Osteocyte (in vitro differentiated cells): ENCODE results near the gene RFX2. TPM values are rescaled to one million over a fixed set of nuclear protein-coding genes. Genes with fewer than 3 reads are reported as not detected.

Experiments used
- DNase-seq: peaks from one replicate; pipeline ENCODE4 v3.0.0; 2021; ENCODE audit warnings: mixed read lengths; ENCODE audit not compliant: unreplicated experiment; ENCODE audit errors: extremely low spot score
- H3K27ac Mint-ChIP-seq: one replicate; pipeline ENCODE4 v1.8.0; 2021; ENCODE audit warnings: mild to moderate bottlenecking, mixed read lengths; ENCODE audit not compliant: unreplicated experiment
- H3K27me3 Mint-ChIP-seq: one replicate; pipeline ENCODE4 v1.8.0; 2021; ENCODE audit warnings: mixed read lengths; ENCODE audit not compliant: unreplicated experiment
- H3K36me3 Mint-ChIP-seq: one replicate; pipeline ENCODE4 v1.8.0; 2021; ENCODE audit warnings: mixed read lengths; ENCODE audit not compliant: unreplicated experiment
- H3K4me1 Mint-ChIP-seq: one replicate; pipeline ENCODE4 v1.8.0; 2021; ENCODE audit warnings: mixed read lengths; ENCODE audit not compliant: unreplicated experiment
- H3K4me3 Mint-ChIP-seq: one replicate; pipeline ENCODE4 v1.8.0; 2021; ENCODE audit warnings: mild to moderate bottlenecking, moderate library complexity, mixed read lengths; ENCODE audit not compliant: unreplicated experiment
- H3K9me3 Mint-ChIP-seq: one replicate; pipeline ENCODE4 v1.8.0; 2021; ENCODE audit warnings: mixed read lengths; ENCODE audit not compliant: unreplicated experiment
- total RNA-seq: library from RNA; stranded (reverse); gene quantifications from 2 replicates; pipeline ENCODE4 v1.2.1, GENCODE V29; 2021
- TF ChIP-seq, protein P1 (sequence below): fragments of 200-600 bp; sonication (generic); IDR thresholded peaks from 2 replicates; pipeline ENCODE4 v1.5.0; 2021; ENCODE audit warnings: antibody characterized with exemption, mild to moderate bottlenecking, moderate library complexity

RFX2 gene
- total RNA-seq, 1 donor from 2014 or later, result 5.3 TPM

DNA sequence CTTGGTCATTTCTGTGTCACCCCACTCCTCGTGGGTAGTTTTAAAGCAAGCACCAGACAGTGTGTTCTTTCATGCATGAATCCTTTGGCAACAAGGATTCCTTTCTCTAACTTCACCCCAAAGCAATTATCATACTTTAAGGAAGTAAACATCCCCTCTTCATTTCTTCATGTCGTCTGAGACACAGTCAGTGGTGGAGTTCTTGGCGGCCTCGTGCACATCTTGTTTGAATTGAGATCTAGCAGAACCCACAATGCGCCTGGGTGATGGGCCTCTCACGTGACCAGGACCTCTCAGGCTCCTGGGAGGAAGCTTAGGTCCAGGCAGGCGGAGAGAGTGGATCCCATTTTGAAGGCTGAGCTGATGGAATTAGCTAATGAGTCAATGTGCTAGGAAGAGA, 27.8 kb upstream of the RFX2 start:
- Mint-ChIP-seq H3K4me1 (no peaks in the 10 kb centered on the region), H3K9me3 (peaks cover 5% of the 10 kb centered on the region), H3K4me3 (no peak overlapping the region), H3K27ac (no peak overlapping the region), H3K36me3 (no peaks in the 10 kb centered on the region), H3K27me3 (no peaks in the 10 kb centered on the region)
- TF ChIP-seq, protein P1, sequence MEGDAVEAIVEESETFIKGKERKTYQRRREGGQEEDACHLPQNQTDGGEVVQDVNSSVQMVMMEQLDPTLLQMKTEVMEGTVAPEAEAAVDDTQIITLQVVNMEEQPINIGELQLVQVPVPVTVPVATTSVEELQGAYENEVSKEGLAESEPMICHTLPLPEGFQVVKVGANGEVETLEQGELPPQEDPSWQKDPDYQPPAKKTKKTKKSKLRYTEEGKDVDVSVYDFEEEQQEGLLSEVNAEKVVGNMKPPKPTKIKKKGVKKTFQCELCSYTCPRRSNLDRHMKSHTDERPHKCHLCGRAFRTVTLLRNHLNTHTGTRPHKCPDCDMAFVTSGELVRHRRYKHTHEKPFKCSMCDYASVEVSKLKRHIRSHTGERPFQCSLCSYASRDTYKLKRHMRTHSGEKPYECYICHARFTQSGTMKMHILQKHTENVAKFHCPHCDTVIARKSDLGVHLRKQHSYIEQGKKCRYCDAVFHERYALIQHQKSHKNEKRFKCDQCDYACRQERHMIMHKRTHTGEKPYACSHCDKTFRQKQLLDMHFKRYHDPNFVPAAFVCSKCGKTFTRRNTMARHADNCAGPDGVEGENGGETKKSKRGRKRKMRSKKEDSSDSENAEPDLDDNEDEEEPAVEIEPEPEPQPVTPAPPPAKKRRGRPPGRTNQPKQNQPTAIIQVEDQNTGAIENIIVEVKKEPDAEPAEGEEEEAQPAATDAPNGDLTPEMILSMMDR, result no peak
- no peak for DNase-seq

DNA sequence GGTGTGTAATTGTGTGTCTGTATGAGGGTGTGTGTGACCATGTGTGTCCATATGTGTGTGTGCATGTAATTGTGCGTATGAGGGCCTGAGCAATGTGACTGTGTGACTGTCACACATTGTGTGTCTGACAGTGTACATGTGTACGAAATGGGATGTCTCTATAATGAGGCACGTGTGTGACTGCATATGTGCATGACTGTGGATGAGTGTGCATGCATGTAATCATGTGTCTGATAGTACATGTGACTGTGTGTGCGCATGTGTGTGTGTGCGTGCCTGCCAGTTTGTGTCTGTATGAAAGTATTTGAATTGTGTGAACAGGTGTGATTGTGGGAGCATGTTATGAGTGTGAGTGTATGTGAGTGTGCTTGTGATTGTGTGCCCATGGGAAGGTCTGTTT, 22.9 kb upstream of the RFX2 start:
- H3K4me3 Mint-ChIP-seq, result no peak overlapping the region
- peaks cover 2% of the 10 kb centered on the region for H3K27me3 Mint-ChIP-seq
- DNase-seq, result no peak
- H3K9me3 Mint-ChIP-seq, result no peaks in the 10 kb centered on the region
- H3K4me1 Mint-ChIP-seq, result no peaks in the 10 kb centered on the region
- no peaks in the 10 kb centered on the region for H3K36me3 Mint-ChIP-seq
- no peak overlapping the region for H3K27ac Mint-ChIP-seq
- TF ChIP-seq, protein P1, result no peak

DNA sequence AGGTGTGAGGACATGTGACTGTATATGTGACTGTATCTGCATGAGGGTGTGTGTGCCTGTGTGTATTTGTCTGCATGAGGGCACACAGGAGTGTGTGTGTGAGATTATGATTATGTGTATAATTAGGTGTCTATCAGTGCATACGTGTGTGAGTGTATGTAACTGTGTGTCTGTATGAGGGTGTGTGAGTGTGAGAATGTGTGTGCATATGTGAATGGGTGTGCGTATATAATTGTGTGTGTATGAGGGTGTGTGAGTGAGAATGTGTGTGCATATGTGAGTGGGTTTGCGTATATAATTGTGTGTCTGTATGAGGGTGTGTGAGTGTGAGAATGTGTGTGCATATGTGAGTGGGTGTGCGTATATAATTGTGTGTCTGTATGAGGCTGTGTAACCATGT, 22.2 kb upstream of the RFX2 start:
- H3K4me3 Mint-ChIP-seq, result no peak overlapping the region
- H3K27me3 Mint-ChIP-seq, result peaks cover 2% of the 10 kb centered on the region
- H3K4me1 Mint-ChIP-seq, result no peaks in the 10 kb centered on the region
- H3K9me3 Mint-ChIP-seq, result no peaks in the 10 kb centered on the region
- no peak for DNase-seq
- TF ChIP-seq, protein P1, result no peak
- no peak overlapping the region for H3K27ac Mint-ChIP-seq
- no peaks in the 10 kb centered on the region for H3K36me3 Mint-ChIP-seq

DNA sequence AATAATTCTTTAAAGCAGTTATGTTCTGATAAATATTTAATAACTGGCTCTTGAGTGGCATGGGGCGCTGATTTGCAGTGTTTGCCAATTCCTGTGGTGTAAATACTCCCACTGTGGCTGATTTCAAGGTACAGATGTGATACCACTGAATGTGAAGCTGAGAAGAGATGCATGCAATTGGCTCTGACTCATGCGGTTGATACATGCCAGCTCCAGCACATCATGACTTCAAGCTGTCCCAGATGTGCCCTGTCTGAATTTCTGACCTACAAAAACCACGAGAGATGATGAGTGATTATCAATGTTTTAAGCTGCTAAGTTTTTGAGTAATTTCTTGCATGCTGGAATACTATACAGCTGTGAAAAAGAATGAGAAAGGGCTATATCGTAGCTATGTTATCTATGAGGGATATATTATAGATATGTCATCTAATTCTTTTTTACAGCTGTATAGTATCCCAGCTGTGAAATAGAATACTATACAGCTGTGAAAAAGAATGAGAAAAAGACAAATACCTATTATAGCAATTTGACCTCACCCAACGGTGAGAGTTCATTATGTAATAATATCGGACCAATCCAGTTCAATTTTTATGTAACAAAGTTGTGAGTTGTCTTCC, 17.5 kb upstream of the RFX2 start:
- H3K36me3 Mint-ChIP-seq, result no peaks in the 10 kb centered on the region
- no peak overlapping the region for H3K27ac Mint-ChIP-seq
- no peak overlapping the region for H3K4me3 Mint-ChIP-seq
- TF ChIP-seq, protein P1, result no peak
- DNase-seq, result no peak
- H3K9me3 Mint-ChIP-seq, result peaks cover 8% of the 10 kb centered on the region
- H3K4me1 Mint-ChIP-seq, result no peaks in the 10 kb centered on the region
- peaks cover 4% of the 10 kb centered on the region for H3K27me3 Mint-ChIP-seq

DNA sequence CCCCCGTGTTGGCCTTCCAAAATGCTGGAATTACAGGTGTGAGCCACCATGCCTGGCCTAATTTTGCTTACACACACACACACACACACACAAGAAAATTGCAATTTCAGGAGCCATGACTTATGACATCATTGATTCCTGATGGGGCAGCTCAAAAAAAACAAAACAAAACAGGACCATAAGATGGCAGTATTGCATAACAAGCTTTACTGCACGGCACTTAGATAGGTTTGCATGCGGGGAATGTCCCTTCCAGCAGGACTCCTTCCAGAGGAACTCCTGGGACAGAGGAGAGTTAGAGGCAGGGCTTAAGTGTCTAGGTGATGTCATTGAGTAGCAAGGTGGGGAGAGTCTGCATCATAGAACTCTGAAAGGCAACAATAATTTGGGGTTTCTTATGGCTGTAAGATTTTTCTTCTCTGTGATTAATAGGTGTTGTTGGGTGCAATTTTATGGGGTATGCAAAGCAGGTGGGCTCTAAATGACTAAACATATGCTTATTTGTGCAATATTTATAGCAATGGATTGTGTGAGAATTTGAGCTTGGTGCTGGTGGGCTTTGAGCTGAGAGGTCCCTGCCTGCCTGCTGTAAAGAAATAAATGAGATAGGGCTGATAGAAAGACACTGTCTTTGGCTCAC, 16.2 kb upstream of the RFX2 start:
- H3K4me3 Mint-ChIP-seq, result no peak overlapping the region

More for the DNA sequence above, 16.2 kb upstream of the RFX2 start:
- peaks cover 8% of the 10 kb centered on the region for H3K9me3 Mint-ChIP-seq
- H3K27me3 Mint-ChIP-seq, result peaks cover 12% of the 10 kb centered on the region
- H3K27ac Mint-ChIP-seq, result no peak overlapping the region
- TF ChIP-seq, protein P1, result no peak
- no peaks in the 10 kb centered on the region for H3K4me1 Mint-ChIP-seq
- DNase-seq, result no peak
- H3K36me3 Mint-ChIP-seq, result no peaks in the 10 kb centered on the region
